ENCODE measurements around the gene GNAO1. TPM values are rescaled to one million over a fixed set of nuclear protein-coding genes. Genes with fewer than 3 reads are reported as not detected.

The GNAO1 gene
- total and polyA plus RNA-seq, 2 of the 13 experiments (the other 11 are each of a cell fraction or from before 2014, with no cell fraction given): not detected

GRCh38 chr16:56332464-56333079, 141.3 kb downstream of the GNAO1 start (continued):
- TF ChIP-seq ARID4A (CRISPR knock-in tag; IDR thresholded peaks at IDR 0.05; ENCODE audit: borderline replicate concordance): peak; percentile 38; the same call in 1 of the 2 replicates
- no peak for TF ChIP-seq ZNF737 (CRISPR knock-in tag; IDR thresholded peaks at IDR 0.05; ENCODE audit: borderline replicate concordance)
- TF ChIP-seq GLI4 (CRISPR knock-in tag; IDR thresholded peaks at IDR 0.05; ENCODE audit: borderline replicate concordance): no peak
- TF ChIP-seq ZBTB44 (CRISPR knock-in tag; IDR thresholded peaks at IDR 0.05): no peak
- no peak for TF ChIP-seq NPAS2 (CRISPR knock-in tag; IDR thresholded peaks at IDR 0.05; ENCODE audit: borderline replicate concordance)
- no peak for TF ChIP-seq ZC3H4 (CRISPR knock-in tag; IDR thresholded peaks at IDR 0.05; ENCODE audit: borderline replicate concordance)
- TF ChIP-seq THYN1 (CRISPR knock-in tag; IDR thresholded peaks at IDR 0.05; ENCODE audit: borderline replicate concordance, low read depth): no peak
- TF ChIP-seq ZNF639 (CRISPR knock-in tag; conservative IDR thresholded peaks at IDR 0.05): no peak
- TF ChIP-seq ZNF407 (CRISPR knock-in tag; IDR thresholded peaks at IDR 0.05; ENCODE audit: not compliant biosample characterization): no peak
- no peak for TF ChIP-seq KLF9 (CRISPR knock-in tag; IDR thresholded peaks at IDR 0.05; ENCODE audit: low read depth)

Measured in HepG2 (cell line).